Right renal pelvis (tissue), 4 donors: ENCODE data around the gene RTF1. TPM values are rescaled to one million over a fixed set of nuclear protein-coding genes. Genes with fewer than 3 reads are reported as not detected.

ENCODE experiments used
- polyA plus RNA-seq, 4 donors: library from polyadenylated mRNA; unstranded; fragments of 120-200 nt; gene quantifications; one replicate each; pipeline ENCODE4 v1.2.1, GENCODE V29; 2013; ENCODE audit not compliant: insufficient read length in 4 of 4

The RTF1 gene
- polyA plus RNA-seq, 4 donors, result 70.6 to 80.7 (median 76.5) TPM

Other genes with a start within 250 kb of the RTF1 start
- under 1 TPM in 1 of 4 donors, not detected in 3; 0.10 TPM for gene EXD1, start 186.3 kb upstream of the RTF1 start, polyA plus RNA-seq
- 10 to 100 TPM; 60.7 to 67.1 (median 64.0) TPM for gene CHP1, start 185.8 kb upstream of the RTF1 start, polyA plus RNA-seq
- 10 to 100 TPM in 1 of 4 donors, 1 to 10 TPM in 3; 7.2 to 10.4 (median 8.1) TPM for gene OIP5, start 84.5 kb upstream of the RTF1 start, polyA plus RNA-seq
- gene NUSAP1, start 84.2 kb upstream of the RTF1 start, polyA plus RNA-seq, result 10 to 100 TPM; 87.2 to 95.6 (median 92.5) TPM
- 10 to 100 TPM; 26.4 to 28.5 (median 27.6) TPM for gene NDUFAF1, start 14.6 kb upstream of the RTF1 start, polyA plus RNA-seq
- under 1 TPM; 0.19 to 0.69 (median 0.45) TPM for gene ITPKA, start 76.8 kb downstream of the RTF1 start, polyA plus RNA-seq
- gene LTK, start 96.7 kb downstream of the RTF1 start, polyA plus RNA-seq, result 1 to 10 TPM; 1.7 to 2.4 (median 2.0) TPM
- 10 to 100 TPM; 26.5 to 35.2 (median 30.9) TPM for gene RPAP1, start 127.2 kb downstream of the RTF1 start, polyA plus RNA-seq
- 100 to 1,000 TPM; 141 to 180 (median 154) TPM for gene TYRO3, start 142.1 kb downstream of the RTF1 start, polyA plus RNA-seq
- gene MGA, start 243.3 kb downstream of the RTF1 start, polyA plus RNA-seq, result 10 to 100 TPM; 31.7 to 35.2 (median 33.2) TPM